Umbilical cord (tissue), 2 donors: ENCODE results near the gene CEP295NL. TPM values are rescaled to one million over a fixed set of nuclear protein-coding genes. Genes with fewer than 3 reads are reported as not detected.
"Not testable (repeated sequence)": the region's sequence is repeated elsewhere in the genome, so short reads cannot be mapped to it uniquely, and the experiment has no call there.

Source experiments
- DNase-seq: peaks from one replicate; pipeline ENCODE4 v3.0.0-alpha.2; 2015; ENCODE audit warnings: low spot score
- total RNA-seq: library from RNA; depleted of rRNA; stranded (reverse); fragments of >200 nt; gene quantifications from one replicate; pipeline ENCODE4 v1.2.3, GENCODE V29; 2014; ENCODE audit warnings: low replicate concordance; ENCODE audit not compliant: insufficient read depth

CEP295NL gene
- total RNA-seq, 1 donor from 2014 or later = 3.9 TPM

- no peak for DNase-seq
Observed at GRCh38 chr17:78929908-78930775, 27.1 kb upstream of the CEP295NL start.

GRCh38 chr17:78925662-78926555 is 22.9 kb upstream of the CEP295NL start:
- DNase-seq = peak; percentile 87

- peak; percentile 86 for DNase-seq
Observed at GRCh38 chr17:78925234-78925633, 22.2 kb upstream of the CEP295NL start, which contains the start of gene TIMP2. TIMP2 (minus strand) TSS chr17:78925387; CDS start chr17:78925088, 299 bp downstream.

GRCh38 chr17:78924481-78925151 is 21.6 kb upstream of the CEP295NL start:
- peak; percentile 46 for DNase-seq

GRCh38 chr17:78923660-78924453 is 20.9 kb upstream of the CEP295NL start:
- no peak for DNase-seq

GRCh38 chr17:78922816-78923498 is 20.0 kb upstream of the CEP295NL start:
- no peak for DNase-seq

- DNase-seq = no peak
Observed at GRCh38 chr17:78921437-78921971, 18.5 kb upstream of the CEP295NL start.

GRCh38 chr17:78920528-78920927 is 17.5 kb upstream of the CEP295NL start:
- no peak for DNase-seq

GRCh38 chr17:78919861-78920450 is 17.0 kb upstream of the CEP295NL start:
- no peak for DNase-seq

- no peak for DNase-seq
Observed at GRCh38 chr17:78918979-78919378, 16.0 kb upstream of the CEP295NL start.

- DNase-seq = no peak
Observed at GRCh38 chr17:78917451-78918275, 14.7 kb upstream of the CEP295NL start.

- peak; percentile 64 for DNase-seq
Observed at GRCh38 chr17:78915872-78916632, 13.1 kb upstream of the CEP295NL start.

- DNase-seq = peak; percentile 28
Observed at GRCh38 chr17:78913115-78913514, 10.1 kb upstream of the CEP295NL start.

GRCh38 chr17:78912082-78912481 is 9.1 kb upstream of the CEP295NL start:
- no peak for DNase-seq

- not testable (repeated sequence) for DNase-seq
Observed at GRCh38 chr17:78911543-78911942, 8.5 kb upstream of the CEP295NL start.

- peak; percentile 51 for DNase-seq
Observed at GRCh38 chr17:78910497-78911284, 7.7 kb upstream of the CEP295NL start.

GRCh38 chr17:78908426-78908825 is 5.4 kb upstream of the CEP295NL start:
- DNase-seq = no peak
